Gastrocnemius medialis (tissue), 4 donors: ENCODE data around the gene TSNAX. TPM values are rescaled to one million over a fixed set of nuclear protein-coding genes. Genes with fewer than 3 reads are reported as not detected.

ENCODE experiments used
- ATAC-seq, 2 donors: fragments of 150-250 bp; one replicate each; pipeline ENCODE4 v1.9.1; 2016
- DNase-seq, 2 donors: peaks; one replicate each; pipeline ENCODE4 v3.0.0-alpha.2; 2019
- H3K27ac ChIP-seq, 4 donors: fragments of 200-600 bp; sonication (generic); 1 replicate in 1 of 4; 2 replicates in 3 of 4; pipeline ENCODE4 v1.5.1; 2016 to 2018; ENCODE audit warnings: mild to moderate bottlenecking in 2 of 4, moderate library complexity in 1 of 4
- H3K27me3 ChIP-seq, 3 donors: fragments of 200-600 bp; sonication (generic) in 2 of 3; 1 replicate in 1 of 3; 2 replicates in 2 of 3; pipeline versions ENCODE4 v1.5.1 to v1.6.0; 2016 to 2019; ENCODE audit warnings: mild to moderate bottlenecking in 1 of 3, moderate library complexity in 1 of 3
- H3K36me3 ChIP-seq, 2 donors: fragments of 200-600 bp; sonication (generic) in 1 of 2; one replicate each; pipeline ENCODE4 v1.5.1; 2017 to 2018
- H3K4me1 ChIP-seq, 2 donors: fragments of 200-600 bp; sonication (generic) in 1 of 2; one replicate each; pipeline ENCODE4 v1.5.1; 2016 to 2017; ENCODE audit warnings: mild to moderate bottlenecking in 2 of 2
- H3K4me3 ChIP-seq, 4 donors: fragments of 200-600 bp; sonication (generic) in 3 of 4; 1 replicate in 1 of 4; 2 replicates in 3 of 4; pipeline ENCODE4 v1.5.1; 2016 to 2019; ENCODE audit warnings: mild to moderate bottlenecking in 2 of 4
- H3K9me3 ChIP-seq, 3 donors: fragments of 200-600 bp; sonication (generic) in 2 of 3; 1 replicate in 1 of 3; 2 replicates in 2 of 3; pipeline ENCODE4 v1.5.1; 2016 to 2019
- CTCF ChIP-seq, 5 experiments: fragments of 450-650 bp in 3 of 5; fragments of 200-600 bp in 2 of 5; sonication (generic) in 2 of 5; IDR thresholded peaks in 4 of 5; conservative IDR thresholded peaks in 1 of 5; 1 replicate in 4 of 5; 2 replicates in 1 of 5; pipeline ENCODE4 v1.5.1; 2016 to 2019; ENCODE audit warnings: antibody characterized with exemption in 5 of 5, mild to moderate bottlenecking in 3 of 5, moderate library complexity in 3 of 5
- POLR2A ChIP-seq, 2 donors: fragments of 450-650 bp; IDR thresholded peaks; one replicate each; pipeline ENCODE4 v1.6.1; 2017; ENCODE audit warnings: antibody characterized with exemption in 2 of 2, mild to moderate bottlenecking in 2 of 2, moderate library complexity in 2 of 2
- in situ Hi-C, 4 donors: fragments of 200-750 bp; cut with MboI; loops; one replicate each; pipeline versions ENCODE4 v1.15.0 to v1.8.0; 2017; ENCODE audit warnings: low sequenced_read_pairs in 4 of 4
- intact Hi-C: fragments of 100-400 bp; cut with DNase I; formaldehyde crosslinking; loops from one replicate; pipeline ENCODE4 v1.15.1; 2023; ENCODE audit warnings: low total_unique reads
- total RNA-seq, 4 donors: library from RNA; depleted of rRNA; stranded (reverse); fragments of >200 nt; gene quantifications; one replicate each; pipeline versions ENCODE4 v1.1.0 to v1.2.3, GENCODE V29; 2016

Gene TSNAX
- total RNA-seq, 4 donors from 2014 or later: 47.8 to 84.2 (median 77.8) TPM

DNA sequence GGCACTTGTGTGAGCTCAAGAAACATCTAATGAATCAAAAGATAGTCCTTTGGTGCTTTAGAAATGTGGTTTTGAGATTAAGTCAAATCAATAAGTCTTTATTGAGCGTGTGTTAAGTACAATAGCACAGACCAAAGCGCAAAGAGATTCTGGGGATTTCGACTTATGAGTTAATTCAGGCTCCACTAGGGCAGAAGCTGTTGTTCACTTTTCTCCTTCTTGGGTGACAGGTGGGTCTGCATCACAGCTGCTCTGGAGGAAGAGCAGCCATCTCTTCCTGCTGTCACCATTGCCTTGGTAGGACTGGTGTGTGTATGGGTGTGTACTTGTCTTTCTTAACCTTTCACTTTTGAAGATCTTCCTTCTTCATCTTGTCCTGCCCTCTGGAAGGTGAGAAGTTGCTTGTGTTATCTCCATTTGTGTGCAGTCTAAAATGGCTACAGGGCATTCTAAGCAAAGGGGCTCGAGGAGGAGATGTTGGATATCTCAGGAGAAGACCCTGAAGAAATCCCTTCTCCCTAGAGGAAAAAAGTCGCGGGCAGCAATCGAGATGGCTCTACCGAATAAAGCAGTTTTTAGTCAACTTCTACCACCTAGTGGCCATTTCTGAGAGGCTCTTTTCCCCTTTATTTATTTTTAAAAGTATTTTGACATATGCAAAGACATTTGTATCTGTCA, 75.3 kb downstream of the TSNAX start:
- intact Hi-C loops (loop anchor here (1.0 to 5.0 kb wide), 3 partner anchors 176 to 287 kb away; no protein-coding TSS in a partner anchor), in situ Hi-C loops (loop anchor here in 2 of 4 donors (10.0 to 25.0 kb wide), 3 partner anchors 249 to 616 kb away; partner anchors contain the start of genes ARV1 (in 2 of the 2) and TTC13 (in 2 of the 2))
- Histone ChIP-seq H3K9me3 (no peaks in the 10 kb centered on the region), H3K36me3 (no peaks in the 10 kb centered on the region), H3K4me1 (peaks cover 0 to 17% of the 10 kb centered on the region in 2 donors), H3K27ac (peak overlapping the region; percentile 38 to 47 (median 44)), H3K4me3 (peak overlapping the region; percentile 44 to 58 (median 52)), H3K27me3 (no peaks in the 10 kb centered on the region)
- ATAC-seq (peak; percentile 64 to 73), DNase-seq (no peak)
- TF ChIP-seq CTCF (IDR thresholded peaks at IDR 0.05 in 4 of 5, conservative IDR thresholded peaks at IDR 0.05 in 1 of 5) (peak; percentile 56 to 82 (median 71)), POLR2A (IDR thresholded peaks at IDR 0.05) (no peak)

GRCh38 chr1:231604276-231604621, 75.8 kb downstream of the TSNAX start:
- ATAC-seq: no peak
- Histone ChIP-seq H3K9me3 (no peaks in the 10 kb centered on the region), H3K4me1 (peaks cover 0 to 17% of the 10 kb centered on the region in 2 donors), H3K27me3 (no peaks in the 10 kb centered on the region), H3K27ac (no peak overlapping the region), H3K4me3 (peak overlapping the region in 2 of 4 donors; percentile 51 to 58), H3K36me3 (no peaks in the 10 kb centered on the region)
- DNase-seq: no peak
- intact Hi-C loops (loop anchor here (2.0 to 5.0 kb wide), 2 partner anchors 177 to 287 kb away; no protein-coding TSS in a partner anchor), in situ Hi-C loops (loop anchor here in 2 of 4 donors (10.0 to 25.0 kb wide), 3 partner anchors 249 to 617 kb away; partner anchors contain the start of genes ARV1 (in 2 of the 2) and TTC13 (in 2 of the 2))
- TF ChIP-seq POLR2A (IDR thresholded peaks at IDR 0.05) (no peak), CTCF (IDR thresholded peaks at IDR 0.05 in 4 of 5, conservative IDR thresholded peaks at IDR 0.05 in 1 of 5) (no peak)

DNA sequence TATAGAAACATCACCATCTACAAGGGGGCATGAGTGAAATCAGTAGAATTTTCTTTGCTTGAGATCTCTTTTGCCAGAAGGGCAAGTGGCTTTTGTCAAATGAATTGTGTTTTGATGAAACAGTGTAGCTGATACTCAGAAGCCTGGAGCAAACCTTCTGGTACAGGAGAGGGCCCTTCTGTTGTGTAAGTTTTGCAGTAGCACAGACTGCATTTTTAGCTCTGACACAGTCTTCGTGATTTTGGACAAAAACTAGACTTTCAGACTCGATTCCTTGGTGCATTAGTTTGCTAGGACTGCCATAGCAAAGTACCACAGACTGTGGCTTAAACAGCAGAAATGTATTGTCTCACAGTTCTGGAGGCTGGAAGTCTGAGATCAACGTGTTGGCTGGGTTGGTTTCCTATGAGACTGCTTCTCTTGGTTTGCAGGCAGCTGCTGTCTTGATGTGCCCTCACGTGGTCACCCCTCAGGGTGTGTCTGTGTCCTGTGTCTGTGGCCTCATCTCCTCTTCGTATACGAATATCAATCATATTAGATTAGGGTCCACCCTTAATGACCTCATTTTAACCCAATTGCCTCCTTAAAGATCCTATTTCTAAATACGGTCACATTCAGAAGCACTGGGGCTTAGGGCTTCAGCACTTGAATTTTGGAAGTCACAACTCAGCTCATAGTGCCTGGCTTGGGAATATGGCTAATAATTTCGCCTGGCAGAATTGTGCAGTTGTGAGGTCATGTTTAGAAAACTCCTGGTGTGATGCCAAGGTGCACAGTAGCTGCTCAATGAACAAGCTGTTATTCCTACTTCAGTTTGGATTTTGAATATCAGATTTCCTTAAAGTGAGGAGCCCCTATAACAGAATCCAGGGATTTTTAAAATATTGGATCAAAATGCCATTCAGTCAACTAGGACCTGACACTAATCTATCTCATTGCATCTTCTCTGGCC, 77.0 kb downstream of the TSNAX start:
- in situ Hi-C loops (loop anchor here in 2 of 4 donors (10.0 to 25.0 kb wide), 3 partner anchors 251 to 618 kb away; partner anchors contain the start of genes ARV1 (in 2 of the 2) and TTC13 (in 2 of the 2)), intact Hi-C loops (loop anchor here (2.0 kb wide), 1 partner anchor 289 kb away; no protein-coding TSS in a partner anchor)
- Histone ChIP-seq H3K27ac (no peak overlapping the region), H3K4me3 (no peak overlapping the region), H3K36me3 (no peaks in the 10 kb centered on the region), H3K27me3 (no peaks in the 10 kb centered on the region), H3K4me1 (peaks cover 0 to 13% of the 10 kb centered on the region in 2 donors), H3K9me3 (no peaks in the 10 kb centered on the region)
- no peak for DNase-seq
- TF ChIP-seq POLR2A (IDR thresholded peaks at IDR 0.05) (no peak), CTCF (IDR thresholded peaks at IDR 0.05 in 4 of 5, conservative IDR thresholded peaks at IDR 0.05 in 1 of 5) (no peak)
- no peak for ATAC-seq

GRCh38 chr1:231606712-231607111, 78.2 kb downstream of the TSNAX start:
- no peak for TF ChIP-seq POLR2A (IDR thresholded peaks at IDR 0.05)
- no peak for TF ChIP-seq CTCF (IDR thresholded peaks at IDR 0.05 in 4 of 5, conservative IDR thresholded peaks at IDR 0.05 in 1 of 5)
- DNase-seq (no peak), ATAC-seq (no peak)
- in situ Hi-C loops (loop anchor here in 2 of 4 donors (10.0 to 25.0 kb wide), 3 partner anchors 252 to 619 kb away; partner anchors contain the start of genes ARV1 (in 2 of the 2) and TTC13 (in 2 of the 2)), intact Hi-C loops (no loop called here)
- Histone ChIP-seq H3K36me3 (no peaks in the 10 kb centered on the region), H3K4me1 (peaks cover 0 to 8% of the 10 kb centered on the region in 2 donors), H3K4me3 (no peak overlapping the region), H3K9me3 (no peaks in the 10 kb centered on the region), H3K27ac (no peak overlapping the region), H3K27me3 (no peaks in the 10 kb centered on the region)
